Measurements from ENCODE around the gene PNPLA8.

PNPLA8 gene

GRCh38 chr7:108487646-108488045, 38.3 kb downstream of the PNPLA8 start:
- H3K4me3 ChIP-seq (ENCODE audit: low read depth, low read length), result no peak overlapping the region
- TF ChIP-seq MYC (IDR thresholded peaks at IDR 0.05; ENCODE audit: low read depth, low read length) (no peak), POLR2A (IDR thresholded peaks at IDR 0.05; ENCODE audit: extremely low read depth, insufficient read length) (no peak), MAX (IDR thresholded peaks at IDR 0.05; ENCODE audit: low read depth, low read length) (no peak), CTCF (IDR thresholded peaks at IDR 0.05; ENCODE audit: low read depth, low read length) (no peak)
- DNase-seq (ENCODE audit: low read depth), result no peak

- DNase-seq (ENCODE audit: low read depth), result no peak
- H3K4me3 ChIP-seq (ENCODE audit: low read depth, low read length), result no peak overlapping the region
- TF ChIP-seq POLR2A (IDR thresholded peaks at IDR 0.05; ENCODE audit: extremely low read depth, insufficient read length) (no peak), CTCF (IDR thresholded peaks at IDR 0.05; ENCODE audit: low read depth, low read length) (no peak), MYC (IDR thresholded peaks at IDR 0.05; ENCODE audit: low read depth, low read length) (no peak), MAX (IDR thresholded peaks at IDR 0.05; ENCODE audit: low read depth, low read length) (no peak)
Measured at GRCh38 chr7:108486291-108486966, 39.5 kb downstream of the PNPLA8 start.

GRCh38 chr7:108484137-108484536, 41.8 kb downstream of the PNPLA8 start:
- no peak for DNase-seq (ENCODE audit: low read depth)
- TF ChIP-seq MAX (IDR thresholded peaks at IDR 0.05; ENCODE audit: low read depth, low read length) (no peak), MYC (IDR thresholded peaks at IDR 0.05; ENCODE audit: low read depth, low read length) (no peak), POLR2A (IDR thresholded peaks at IDR 0.05; ENCODE audit: extremely low read depth, insufficient read length) (no peak), CTCF (IDR thresholded peaks at IDR 0.05; ENCODE audit: low read depth, low read length) (no peak)
- H3K4me3 ChIP-seq (ENCODE audit: low read depth, low read length), result no peak overlapping the region

- H3K4me3 ChIP-seq (ENCODE audit: low read depth, low read length), result no peak overlapping the region
- no peak for DNase-seq (ENCODE audit: low read depth)
- TF ChIP-seq CTCF (IDR thresholded peaks at IDR 0.05; ENCODE audit: low read depth, low read length) (no peak), MAX (IDR thresholded peaks at IDR 0.05; ENCODE audit: low read depth, low read length) (no peak), MYC (IDR thresholded peaks at IDR 0.05; ENCODE audit: low read depth, low read length) (no peak), POLR2A (IDR thresholded peaks at IDR 0.05; ENCODE audit: extremely low read depth, insufficient read length) (no peak)
Measured at GRCh38 chr7:108480311-108480710, 45.6 kb downstream of the PNPLA8 start.

GRCh38 chr7:108479751-108480150, 46.2 kb downstream of the PNPLA8 start:
- TF ChIP-seq MYC (IDR thresholded peaks at IDR 0.05; ENCODE audit: low read depth, low read length) (no peak), POLR2A (IDR thresholded peaks at IDR 0.05; ENCODE audit: extremely low read depth, insufficient read length) (no peak), CTCF (IDR thresholded peaks at IDR 0.05; ENCODE audit: low read depth, low read length) (no peak), MAX (IDR thresholded peaks at IDR 0.05; ENCODE audit: low read depth, low read length) (no peak)
- no peak for DNase-seq (ENCODE audit: low read depth)
- no peak overlapping the region for H3K4me3 ChIP-seq (ENCODE audit: low read depth, low read length)
